ENCODE measurements around the gene KRTAP16-1. TPM values are rescaled to one million over a fixed set of nuclear protein-coding genes. Genes with fewer than 3 reads are reported as not detected.
"Not testable (repeated sequence)": the region's sequence is repeated elsewhere in the genome, so short reads cannot be mapped to it uniquely, and the experiment has no call there.

KRTAP16-1 gene
- total and polyA plus RNA-seq, 2 donors (not counting 1 experiment from before 2014, with no cell fraction given) = 0.16 TPM; not detected in 1

GRCh38 chr17:41284043-41284442 lies 25.1 kb downstream of the KRTAP16-1 start:
- H3K9ac ChIP-seq (ENCODE audit: low read length) = no peak overlapping the region
- H2AFZ ChIP-seq (ENCODE audit: insufficient read depth, low read depth, low read length, poor library complexity, severe bottlenecking) = no peak overlapping the region
- no CpG with 5 or more reads among the region's 3 CpGs for WGBS (ENCODE audit: insufficient coverage)
- H3K4me3 ChIP-seq (ENCODE audit: control extremely low read depth in 1 of 5, extremely low read depth in 1 of 5, insufficient read depth in 1 of 5, low read depth in 2 of 5, low read length in 4 of 5) = no peak overlapping the region
- no peak for TF ChIP-seq CTCF (IDR thresholded peaks at IDR 0.05)
- TF ChIP-seq EZH2 (IDR thresholded peaks at IDR 0.05; ENCODE audit: borderline replicate concordance, insufficient read depth, low read depth, low read length, poor library complexity, severe bottlenecking) = no peak
- no peak overlapping the region for H3K4me2 ChIP-seq (replicated peaks; ENCODE audit: low read depth, low read length, poor library complexity, severe bottlenecking)
- H3K27me3 ChIP-seq (replicated peaks in 1 of 4; ENCODE audit: control extremely low read depth in 1 of 4, control insufficient read depth in 3 of 4, insufficient read depth in 4 of 4, low read length in 3 of 4) = no peaks in the 10 kb centered on the region
- ATAC-seq (ENCODE audit: low read depth) = no peak
- no peaks in the 10 kb centered on the region for H3K9me3 Mint-ChIP-seq (ENCODE audit: insufficient read depth)
- H3K36me3 ChIP-seq (replicated peaks in 1 of 2; ENCODE audit: control extremely low read depth in 1 of 2, control insufficient read depth in 1 of 2, extremely low read depth in 1 of 2, insufficient read depth in 2 of 2, low read length in 1 of 2) = no peaks in the 10 kb centered on the region
- ChIA-PET CTCF (no interaction called here), POLR2A (no interaction called here)
- H3K79me2 ChIP-seq (ENCODE audit: control insufficient read depth, insufficient read depth, low read length) = no peaks in the 10 kb centered on the region
- H3K4me1 Mint-ChIP-seq = peaks cover 3% of the 10 kb centered on the region
- peaks cover 34% of the 10 kb centered on the region for H3K27me3 Mint-ChIP-seq
- no peaks in the 10 kb centered on the region for H4K20me1 ChIP-seq (ENCODE audit: control insufficient read depth, insufficient read depth, low read length, poor library complexity, severe bottlenecking)
- peaks cover 0 to 4% of the 10 kb centered on the region in 2 donors for H3K4me1 ChIP-seq (ENCODE audit: control insufficient read depth in 2 of 2, insufficient read depth in 2 of 2, low read length in 2 of 2)
- no peak overlapping the region for H3K4me3 Mint-ChIP-seq
- DNase-seq = peak; percentile 0
- H3K9me3 ChIP-seq (ENCODE audit: control extremely low read depth in 1 of 3, control insufficient read depth in 2 of 3, insufficient read depth in 1 of 3, low read length in 2 of 3) = no peaks in the 10 kb centered on the region
- H3K27ac Mint-ChIP-seq = no peak overlapping the region
- intact Hi-C loops (cut with micrococcal nuclease) = no loop called here
- H3K27ac ChIP-seq (ENCODE audit: low read length in 2 of 2) = no peak overlapping the region

GRCh38 chr17:41278176-41278955 lies 30.7 kb downstream of the KRTAP16-1 start:
- Mint-ChIP-seq H3K4me1 (no peaks in the 10 kb centered on the region), H3K4me3 (no peak overlapping the region), H3K27me3 (peaks cover 51% of the 10 kb centered on the region), H3K27ac (no peak overlapping the region), H3K9me3 (ENCODE audit: insufficient read depth) (no peaks in the 10 kb centered on the region)
- no peak for TF ChIP-seq CTCF (IDR thresholded peaks at IDR 0.05)
- no peak for TF ChIP-seq EZH2 (IDR thresholded peaks at IDR 0.05; ENCODE audit: borderline replicate concordance, insufficient read depth, low read depth, low read length, poor library complexity, severe bottlenecking)
- Histone ChIP-seq H3K9ac (ENCODE audit: low read length) (no peak overlapping the region), H3K79me2 (ENCODE audit: control insufficient read depth, insufficient read depth, low read length) (no peaks in the 10 kb centered on the region), H3K36me3 (replicated peaks in 1 of 2; ENCODE audit: control extremely low read depth in 1 of 2, control insufficient read depth in 1 of 2, extremely low read depth in 1 of 2, insufficient read depth in 2 of 2, low read length in 1 of 2) (no peaks in the 10 kb centered on the region), H3K4me1 (ENCODE audit: control insufficient read depth in 2 of 2, insufficient read depth in 2 of 2, low read length in 2 of 2) (no peaks in the 10 kb centered on the region), H3K27ac (ENCODE audit: low read length in 2 of 2) (no peak overlapping the region), H2AFZ (ENCODE audit: insufficient read depth, low read depth, low read length, poor library complexity, severe bottlenecking) (no peak overlapping the region), H3K4me3 (ENCODE audit: control extremely low read depth in 1 of 5, extremely low read depth in 1 of 5, insufficient read depth in 1 of 5, low read depth in 2 of 5, low read length in 4 of 5) (no peak overlapping the region), H4K20me1 (ENCODE audit: control insufficient read depth, insufficient read depth, low read length, poor library complexity, severe bottlenecking) (no peaks in the 10 kb centered on the region), H3K4me2 (replicated peaks; ENCODE audit: low read depth, low read length, poor library complexity, severe bottlenecking) (no peak overlapping the region), H3K27me3 (replicated peaks in 1 of 4; ENCODE audit: control extremely low read depth in 1 of 4, control insufficient read depth in 3 of 4, insufficient read depth in 4 of 4, low read length in 3 of 4) (peaks cover 0 to 9% (median 4%) of the 10 kb centered on the region in 4 experiments), H3K9me3 (ENCODE audit: control extremely low read depth in 1 of 3, control insufficient read depth in 2 of 3, insufficient read depth in 1 of 3, low read length in 2 of 3) (no peaks in the 10 kb centered on the region)
- no peak for ATAC-seq (ENCODE audit: low read depth)
- ChIA-PET CTCF (no interaction called here), POLR2A (no interaction called here)
- intact Hi-C loops (cut with micrococcal nuclease) = no loop called here
- WGBS (ENCODE audit: insufficient coverage) = 100% methylated on average over 2 of the region's 3 CpGs
- DNase-seq = peak; percentile 0

GRCh38 chr17:41275648-41276190 lies 33.4 kb downstream of the KRTAP16-1 start, which contains the start of gene KRTAP9-7:
TSS of gene KRTAP9-7 (plus strand) at chr17:41275698. CDS start at chr17:41275698, 0 bp downstream.
- CTCF ChIA-PET; H3K27ac Mint-ChIP-seq; H3K27ac ChIP-seq (ENCODE audit: low read length in 2 of 2); H4K20me1 ChIP-seq (ENCODE audit: control insufficient read depth, insufficient read depth, low read length, poor library complexity, severe bottlenecking); H3K4me2 ChIP-seq (replicated peaks; ENCODE audit: low read depth, low read length, poor library complexity, severe bottlenecking); H3K36me3 ChIP-seq (replicated peaks in 1 of 2; ENCODE audit: control extremely low read depth in 1 of 2, control insufficient read depth in 1 of 2, extremely low read depth in 1 of 2, insufficient read depth in 2 of 2, low read length in 1 of 2); H3K27me3 ChIP-seq (replicated peaks in 1 of 4; ENCODE audit: control extremely low read depth in 1 of 4, control insufficient read depth in 3 of 4, insufficient read depth in 4 of 4, low read length in 3 of 4); H3K4me1 ChIP-seq (ENCODE audit: control insufficient read depth in 2 of 2, insufficient read depth in 2 of 2, low read length in 2 of 2); H3K9me3 ChIP-seq (ENCODE audit: control extremely low read depth in 1 of 3, control insufficient read depth in 2 of 3, insufficient read depth in 1 of 3, low read length in 2 of 3); H3K9me3 Mint-ChIP-seq (ENCODE audit: insufficient read depth); H3K4me1 Mint-ChIP-seq; DNase-seq; H2AFZ ChIP-seq (ENCODE audit: insufficient read depth, low read depth, low read length, poor library complexity, severe bottlenecking); H3K4me3 ChIP-seq (ENCODE audit: control extremely low read depth in 1 of 5, extremely low read depth in 1 of 5, insufficient read depth in 1 of 5, low read depth in 2 of 5, low read length in 4 of 5); H3K9ac ChIP-seq (ENCODE audit: low read length); ATAC-seq (ENCODE audit: low read depth); POLR2A ChIA-PET; H3K79me2 ChIP-seq (ENCODE audit: control insufficient read depth, insufficient read depth, low read length); H3K4me3 Mint-ChIP-seq: not testable (repeated sequence)
- intact Hi-C loops (cut with micrococcal nuclease) = loop anchor here (1.0 kb wide), 1 partner anchor 11 kb away; no protein-coding TSS in a partner anchor
- peaks cover 47% of the 10 kb centered on the region for H3K27me3 Mint-ChIP-seq
- WGBS (ENCODE audit: insufficient coverage) = 84% methylated on average over 3 of the region's 3 CpGs

All from B cell (primary cell).